Mammary epithelial cell (primary cell): ENCODE measurements around the gene ANKRD9.

ENCODE experiments used
- CTCF ChIP-seq, 2 donors: IDR thresholded peaks in 1 of 2; conservative IDR thresholded peaks in 1 of 2; 2 replicates each; pipeline ENCODE4 v1.5.1; 2011 to 2012; ENCODE audit warnings: inconsistent platforms in 2 of 2, low read length in 2 of 2, mild to moderate bottlenecking in 2 of 2, control low read depth in 1 of 2, low read depth in 1 of 2; ENCODE audit not compliant: insufficient read depth in 1 of 2; ENCODE audit errors: extremely low read depth in 1 of 2
- EZH2 ChIP-seq: IDR thresholded peaks from 2 replicates; pipeline ENCODE4 v1.6.1; 2012; ENCODE audit warnings: low read length, inconsistent platforms, borderline replicate concordance

GRCh38 chr14:102481371-102481770, 28.2 kb downstream of the ANKRD9 start:
- TF ChIP-seq CTCF (conservative IDR thresholded peaks at IDR 0.05 in 1 of 2, IDR thresholded peaks at IDR 0.05 in 1 of 2; ENCODE audit: extremely low read depth in 1 of 2, insufficient read depth in 1 of 2, low read depth in 1 of 2, low read length in 2 of 2): no peak
- no peak for TF ChIP-seq EZH2
